RPMI8226 (cell line): ENCODE results near the gene OTUB2.

Source experiments
- DNase-seq: peaks from one replicate; pipeline ENCODE4 v3.0.0-alpha.2; 2015

The OTUB2 gene

DNA sequence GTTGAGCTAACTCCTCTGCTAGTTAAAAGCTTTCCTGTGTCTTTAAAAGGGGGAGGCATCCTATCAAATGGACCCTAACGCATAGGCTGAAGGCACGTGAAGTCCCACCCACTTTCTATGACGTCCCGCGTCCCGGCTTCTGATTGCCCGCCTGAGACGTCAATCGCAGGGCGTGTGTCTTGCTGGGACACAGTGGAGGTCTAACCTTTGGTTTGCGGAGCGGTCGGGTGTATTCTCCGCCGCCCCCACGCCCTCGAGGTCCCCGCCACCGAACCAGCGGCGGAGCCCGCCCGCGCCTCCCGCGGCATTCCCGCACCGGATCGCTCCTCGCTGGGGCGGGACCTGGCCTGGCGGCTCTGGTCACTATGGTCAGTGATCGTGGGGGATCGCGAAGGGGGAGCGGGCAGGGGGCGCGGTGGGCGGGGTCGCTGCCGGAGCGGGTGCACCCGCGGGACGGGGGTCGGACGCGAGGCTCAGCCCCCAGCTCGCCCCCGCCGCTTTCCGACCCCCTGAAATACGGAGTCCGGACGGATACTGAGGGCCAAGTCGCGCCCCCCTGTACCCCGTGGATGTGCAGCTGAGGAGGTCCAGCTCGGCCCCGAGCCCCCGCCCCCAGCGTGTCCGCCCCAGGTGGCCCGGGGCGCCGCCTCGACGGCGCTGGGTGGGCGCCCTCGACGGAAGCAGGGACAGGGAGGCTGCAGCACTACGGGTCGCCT is at the start of gene OTUB2:
OTUB2 (plus strand) TSS at position 168 of the 716 bp plus-strand sequence; CDS start at position 366, 198 bp downstream.
- peak; percentile 96 for DNase-seq

DNA sequence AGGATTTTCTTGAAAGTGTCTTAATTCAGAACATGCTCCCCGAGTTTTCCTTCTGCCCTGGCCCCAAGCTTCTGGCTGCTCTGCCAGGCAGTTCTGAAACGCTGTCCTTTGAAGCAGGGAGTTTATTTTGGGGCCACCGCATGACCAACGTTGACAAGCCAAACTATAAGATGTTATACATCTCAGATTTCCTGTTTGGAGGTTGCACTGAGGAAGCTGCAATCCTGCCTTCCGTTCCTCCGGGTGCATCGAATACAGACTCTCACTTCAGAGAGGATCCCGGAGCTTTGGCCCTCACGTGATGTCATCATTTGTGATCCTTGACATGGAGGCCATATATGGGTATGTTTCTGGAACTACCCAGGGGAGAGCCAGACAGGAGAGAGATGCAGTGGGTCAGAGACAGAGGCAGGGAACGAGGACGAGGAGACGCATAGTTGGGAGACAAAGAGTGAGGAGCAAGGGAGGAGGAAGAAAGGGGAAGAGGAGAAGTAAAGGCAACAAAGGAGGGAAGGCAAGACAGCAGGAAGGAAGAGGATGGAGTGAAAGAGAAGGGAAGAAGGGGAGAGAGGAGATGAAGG is 49.6 kb upstream of the OTUB2 start, which contains the start of gene ASB2:
ASB2 (minus strand) TSS at position 94 of the 581 bp plus-strand sequence. CDS start 12,031 bp downstream, outside the sequence.
- no peak for DNase-seq

DNA sequence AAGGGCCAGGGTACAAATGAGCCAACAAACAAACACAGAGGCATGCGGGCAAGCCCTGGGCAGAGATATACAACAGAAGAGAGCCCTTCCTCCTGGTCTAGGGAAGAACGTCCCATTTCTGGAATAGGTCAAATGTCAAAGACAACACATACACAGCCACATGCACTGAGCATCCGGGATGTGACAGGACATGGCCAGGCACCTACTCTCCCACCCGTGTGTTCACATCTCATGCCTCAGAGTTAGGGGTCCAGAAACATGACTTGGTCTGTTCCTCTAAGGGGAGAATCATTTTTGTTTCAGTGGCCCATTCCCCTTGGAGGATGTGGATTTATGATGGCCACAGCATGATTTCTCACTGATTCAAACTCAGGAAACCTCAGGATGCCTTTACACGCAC is 49.0 kb upstream of the OTUB2 start:
- DNase-seq = no peak

DNA sequence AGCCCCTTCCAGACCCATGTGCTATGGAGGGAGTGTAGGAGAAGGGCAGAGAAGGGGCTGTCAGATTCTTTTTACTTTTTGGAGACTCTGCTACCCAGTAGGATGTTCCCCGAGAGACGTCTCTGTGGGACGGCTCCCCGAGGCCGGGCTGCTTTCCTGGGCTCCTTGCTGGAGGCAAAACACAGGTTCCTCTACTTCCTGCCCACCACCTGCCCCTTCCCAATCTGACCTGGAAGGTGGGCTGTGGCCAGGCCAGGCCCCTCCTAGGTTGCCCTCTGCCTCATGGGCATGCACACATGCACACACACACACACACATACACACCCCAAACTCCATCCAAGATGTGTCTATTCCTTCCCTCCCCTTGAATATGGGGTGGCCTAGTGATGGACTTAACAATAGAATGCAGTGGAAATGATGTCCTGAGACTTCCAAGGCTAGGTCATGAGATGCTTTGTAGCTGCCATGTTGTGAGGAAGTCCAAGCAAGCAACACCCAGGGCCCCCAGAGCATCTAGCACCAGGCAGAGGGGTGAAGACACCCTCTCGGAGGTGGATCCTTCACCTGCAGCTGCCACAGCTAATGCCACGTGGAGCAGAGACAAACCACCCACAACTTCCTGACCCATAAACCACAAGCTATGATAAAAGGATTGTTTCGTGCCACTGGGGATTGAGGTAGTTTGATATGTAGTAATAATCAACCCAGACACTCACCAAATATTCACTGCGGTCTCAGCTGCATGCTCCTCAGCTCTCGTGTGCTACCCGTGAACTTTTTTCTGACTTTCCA is 48.2 kb upstream of the OTUB2 start:
- DNase-seq = peak; percentile 82

DNA sequence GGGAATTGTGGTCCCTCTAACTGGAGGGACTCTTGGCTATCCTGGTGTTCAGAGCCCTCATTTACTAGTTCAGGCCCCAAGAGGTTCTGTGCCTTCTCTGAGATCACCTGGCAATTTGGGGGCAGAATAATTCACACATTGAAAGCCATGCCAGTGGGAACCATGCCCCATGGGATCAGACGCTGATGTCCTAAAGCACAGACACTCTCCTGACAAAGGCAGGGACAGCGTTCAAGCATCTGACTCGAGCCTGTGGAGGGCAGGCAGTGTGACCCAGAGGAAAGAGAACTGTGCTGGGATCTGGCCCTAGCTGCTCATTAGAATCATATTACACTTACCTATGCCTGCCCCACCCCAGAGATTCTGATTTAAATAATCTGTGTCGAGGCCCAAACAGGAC is 47.4 kb upstream of the OTUB2 start:
- no peak for DNase-seq

DNA sequence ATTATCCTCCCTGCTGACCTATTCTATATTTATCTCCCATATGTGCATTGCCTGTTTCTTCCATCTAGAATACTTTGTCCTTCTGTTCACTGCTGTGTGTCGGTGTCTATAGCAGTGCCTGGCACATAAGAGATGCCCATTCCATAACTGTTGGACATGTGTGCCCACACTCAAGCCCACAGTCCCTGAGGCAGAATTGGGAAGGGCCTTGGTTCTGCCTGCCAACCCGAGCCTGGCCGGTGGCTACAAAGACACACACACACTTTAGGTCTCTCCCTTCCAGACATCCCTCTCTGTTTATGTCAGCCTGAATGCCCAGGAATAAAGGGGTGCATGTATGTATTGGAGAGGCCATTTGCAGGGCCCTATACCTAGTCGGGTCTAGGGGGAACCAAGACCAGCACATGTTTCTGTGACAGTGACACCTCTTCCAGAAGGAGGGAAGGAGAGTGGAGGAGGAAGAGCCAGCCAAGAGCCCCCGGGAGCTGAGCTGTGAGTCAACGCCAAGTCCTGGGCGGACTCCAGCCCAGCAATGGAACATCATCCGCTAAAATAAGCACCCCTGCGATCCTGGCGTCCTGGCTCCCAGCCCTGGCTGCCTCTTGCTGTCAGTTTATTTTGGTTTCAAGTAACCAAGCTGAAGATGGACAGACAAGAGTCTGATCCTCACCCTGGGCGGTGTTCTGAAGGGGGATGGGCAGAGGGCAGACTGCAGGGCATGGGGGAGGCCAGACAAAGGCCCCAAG is 45.5 kb upstream of the OTUB2 start:
- no peak for DNase-seq

DNA sequence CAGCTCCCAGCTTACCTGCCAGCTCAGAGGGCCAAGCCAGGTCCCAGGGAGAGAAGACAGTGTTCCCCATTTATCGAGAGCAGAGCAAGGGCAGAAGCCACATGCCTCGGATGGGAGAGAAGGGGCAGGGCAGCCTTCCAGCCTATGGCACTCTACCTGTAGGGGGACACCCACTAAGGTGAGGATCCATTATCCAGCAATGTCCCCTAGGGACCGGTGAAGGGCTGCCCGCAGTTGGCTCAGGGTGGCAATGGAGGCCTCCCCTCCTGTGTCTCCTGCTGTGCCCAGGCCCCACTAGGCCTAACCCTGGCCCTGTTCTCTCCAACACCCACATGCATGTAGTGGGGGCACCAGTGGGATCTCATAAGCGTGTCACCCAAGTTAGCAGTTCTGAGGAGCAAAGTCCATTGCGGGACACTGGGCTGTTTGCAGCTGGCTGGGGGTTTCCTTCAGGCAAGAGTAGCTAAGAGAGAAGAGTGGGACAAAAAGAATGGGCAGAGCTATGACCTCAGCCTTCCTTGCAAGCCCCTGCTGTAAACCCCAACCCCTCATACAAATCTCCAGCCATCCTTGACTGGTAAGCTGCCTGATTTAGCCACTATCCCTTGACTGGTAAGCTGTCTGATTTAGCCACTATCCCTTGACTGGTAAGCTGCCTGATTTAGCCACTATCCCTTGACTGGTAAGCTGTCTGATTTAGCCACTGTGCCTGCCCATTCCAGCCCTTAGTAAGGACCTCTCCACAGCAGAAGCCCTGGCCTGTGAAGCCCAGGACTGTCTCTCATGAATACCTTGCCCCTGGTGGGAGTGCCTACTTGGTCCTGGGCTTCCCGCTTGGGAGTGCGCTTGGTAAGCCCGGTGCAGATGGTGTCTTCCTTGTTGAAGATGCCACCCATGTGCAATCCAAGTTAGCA is 44.6 kb upstream of the OTUB2 start:
- DNase-seq = no peak

DNA sequence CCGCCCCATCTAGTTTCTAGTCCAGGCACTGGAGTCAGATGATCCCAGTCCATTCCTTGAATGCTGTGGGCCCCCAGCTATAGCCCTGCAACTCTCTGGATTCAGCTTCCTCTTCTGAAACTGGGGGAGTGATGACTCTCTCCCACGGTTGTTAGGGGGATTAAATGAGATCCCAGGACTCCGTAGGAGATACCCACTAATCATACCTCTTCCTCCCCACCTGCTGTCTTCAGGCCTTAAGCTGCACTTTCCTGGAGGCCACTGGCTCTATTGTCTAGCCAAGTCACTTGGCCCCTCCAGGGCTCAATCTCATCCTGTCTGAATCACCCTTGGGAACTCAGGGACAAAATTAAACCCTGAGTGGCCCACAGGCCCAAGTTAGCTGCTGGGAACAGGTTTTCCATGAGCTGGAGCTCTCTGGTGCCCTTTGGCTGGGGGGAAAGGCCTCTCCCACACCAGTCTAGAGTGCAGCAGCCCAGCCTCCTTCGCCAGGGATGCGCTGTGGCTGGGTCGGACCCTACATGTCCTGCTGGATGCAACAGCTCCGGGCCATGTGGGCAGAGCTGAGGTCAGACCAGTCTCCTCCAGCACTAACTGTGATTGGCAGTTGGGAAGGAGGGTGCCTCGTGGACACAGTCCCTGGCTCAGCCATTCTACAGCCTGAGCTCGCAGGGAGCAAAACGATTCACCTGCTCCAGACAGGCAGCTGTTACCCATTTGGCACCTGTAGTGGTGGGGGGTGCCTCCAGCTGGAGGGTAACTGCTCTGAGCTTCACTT is 43.7 kb upstream of the OTUB2 start:
- DNase-seq = no peak

DNA sequence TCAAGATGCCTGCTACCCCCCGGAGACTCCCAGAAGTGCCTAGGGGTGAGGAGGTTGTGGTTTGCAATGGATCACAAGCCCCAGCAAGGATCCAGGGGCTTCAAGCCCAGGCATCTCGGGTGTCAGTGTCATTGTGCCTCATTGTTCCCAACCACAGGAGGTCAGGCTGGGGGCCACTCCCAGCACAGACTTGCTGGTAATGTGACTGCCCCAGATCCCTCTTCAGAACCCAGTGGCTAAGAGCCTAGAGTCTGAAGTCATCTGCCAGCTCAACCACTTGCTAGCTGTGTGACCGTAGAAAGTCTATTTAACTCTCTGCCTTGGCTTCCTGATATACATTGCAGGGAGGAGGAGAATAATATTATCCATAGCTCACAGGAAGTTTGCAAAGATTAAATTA is 42.1 kb upstream of the OTUB2 start:
- DNase-seq = no peak

DNA sequence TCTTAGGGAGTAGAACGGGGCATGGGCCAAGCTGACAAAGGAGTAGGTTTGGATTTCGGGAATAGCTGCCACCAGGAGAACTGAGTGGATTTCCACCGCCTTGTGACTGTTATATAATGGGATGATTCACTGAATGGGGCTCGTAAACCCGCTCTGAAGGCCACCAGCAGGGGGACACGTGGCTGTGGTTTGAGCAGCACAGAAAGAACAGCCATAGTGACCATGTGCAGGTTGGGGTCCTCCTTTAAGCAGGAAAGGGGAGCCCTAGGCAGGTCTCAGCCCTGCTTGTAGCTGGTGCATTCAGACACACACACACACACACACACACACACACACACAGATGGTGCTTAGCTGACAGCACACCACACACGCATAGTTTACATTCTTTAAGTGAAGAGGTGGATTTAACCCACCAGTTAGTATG is 41.1 kb upstream of the OTUB2 start:
- no peak for DNase-seq

DNA sequence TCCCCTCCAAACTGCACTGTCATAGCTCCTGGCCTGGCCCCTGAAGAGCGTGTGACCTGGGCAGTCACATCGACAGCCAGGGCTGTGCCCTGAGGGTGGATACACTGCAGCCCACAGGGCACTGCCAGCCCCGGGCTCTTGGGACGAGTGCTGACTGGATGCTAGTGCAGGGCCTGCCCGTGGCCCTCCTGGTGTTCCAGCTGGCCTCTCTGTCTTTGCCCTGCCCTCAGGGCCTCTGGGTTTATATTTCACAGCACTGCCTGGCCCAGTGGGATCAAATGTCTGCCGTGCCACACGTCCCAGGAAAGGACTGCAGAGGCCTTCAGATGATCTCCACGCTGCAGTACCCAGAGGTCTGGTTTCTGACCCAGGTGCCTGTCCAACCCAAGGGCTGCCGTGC is 39.2 kb upstream of the OTUB2 start:
- no peak for DNase-seq

DNA sequence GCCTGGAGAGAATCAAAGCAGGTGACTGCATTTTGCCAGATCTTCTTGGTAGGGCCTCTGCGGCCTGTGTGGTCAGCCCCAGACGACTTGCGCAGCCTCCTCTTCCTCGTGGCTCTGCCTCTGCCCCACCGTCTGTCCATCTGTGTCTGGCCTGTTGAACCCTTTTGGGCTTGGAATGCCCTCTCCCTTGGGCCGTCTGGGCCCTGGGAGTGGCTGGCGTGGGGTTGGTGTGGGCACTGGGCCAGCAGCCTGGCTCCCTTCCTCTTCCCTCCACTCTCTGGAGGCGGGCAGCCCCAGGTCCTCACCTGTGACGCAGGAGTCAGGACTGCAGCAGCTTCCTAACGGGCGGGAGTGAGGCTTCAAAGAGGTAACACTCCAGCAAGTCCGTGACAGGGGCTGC is 38.8 kb upstream of the OTUB2 start:
- DNase-seq = no peak

DNA sequence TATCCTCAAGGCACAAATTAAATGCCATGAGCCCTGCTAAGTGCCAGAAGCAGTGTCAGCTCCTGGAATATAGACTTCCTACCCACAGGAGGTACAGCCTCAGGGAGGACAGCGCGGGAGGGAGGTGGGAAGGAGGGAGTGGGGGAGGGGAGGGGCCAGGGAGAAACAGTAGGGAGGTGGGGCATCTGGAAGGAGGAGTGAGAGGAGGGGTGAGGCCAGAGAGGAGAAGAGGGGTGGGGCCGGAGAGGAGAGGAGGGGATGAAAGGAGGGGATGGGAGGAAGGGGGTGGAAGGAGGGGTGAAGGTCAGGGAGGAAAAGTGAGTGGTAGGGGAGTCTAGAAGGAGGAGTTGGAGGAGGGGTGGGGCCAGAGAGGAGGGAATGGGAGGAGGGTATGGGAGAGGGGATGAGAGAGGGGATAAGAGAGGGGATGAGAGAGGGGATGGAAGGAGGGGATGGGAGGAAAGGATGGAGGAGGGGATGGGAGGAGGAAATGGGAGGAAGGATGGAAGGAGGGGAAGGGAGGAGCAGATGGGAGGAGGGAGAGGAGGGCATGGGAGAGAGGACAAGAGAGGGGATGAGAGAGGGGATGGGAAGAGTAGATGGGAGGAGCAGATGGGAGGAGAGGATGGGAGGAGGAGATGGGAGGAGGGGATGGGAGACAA is 38.2 kb upstream of the OTUB2 start:
- DNase-seq = no peak

DNA sequence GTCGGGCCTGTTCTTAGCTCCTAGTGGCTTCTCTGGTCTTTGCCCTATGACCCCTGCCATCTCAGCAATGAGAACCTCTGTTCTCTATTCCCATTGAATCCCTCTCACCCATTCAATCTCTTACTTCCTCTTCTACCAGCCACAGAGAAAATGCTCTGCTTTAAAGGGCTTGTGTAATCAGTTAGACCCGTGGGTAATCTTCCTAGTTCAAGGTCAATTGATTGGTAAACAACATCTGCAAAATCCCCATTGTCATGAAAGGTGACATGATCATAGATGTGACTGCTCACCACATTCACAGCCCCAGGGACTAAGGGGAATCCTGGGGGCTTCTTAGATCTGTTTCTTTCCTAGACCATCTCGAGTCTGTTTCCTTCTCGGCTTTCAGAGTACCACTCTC is 36.2 kb upstream of the OTUB2 start:
- DNase-seq = peak; percentile 15

DNA sequence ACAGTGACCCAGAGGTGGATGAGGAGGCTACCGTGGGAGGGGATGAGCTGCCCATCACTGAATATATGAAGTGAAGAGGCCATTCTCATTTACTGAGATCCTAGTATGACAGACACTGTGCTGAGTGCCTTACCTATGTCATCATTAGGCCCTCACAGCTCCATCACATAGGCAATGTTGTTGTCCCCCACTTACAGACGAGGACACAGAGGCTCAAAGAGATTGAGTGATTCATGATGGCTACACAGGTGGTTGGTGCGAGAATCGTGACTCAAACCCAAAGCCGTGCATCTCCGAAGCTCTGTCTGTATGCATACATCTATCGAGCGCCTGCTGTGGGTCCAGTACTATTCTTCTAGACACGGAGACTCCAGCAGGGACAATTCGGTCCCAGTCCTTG is 34.9 kb upstream of the OTUB2 start:
- no peak for DNase-seq

DNA sequence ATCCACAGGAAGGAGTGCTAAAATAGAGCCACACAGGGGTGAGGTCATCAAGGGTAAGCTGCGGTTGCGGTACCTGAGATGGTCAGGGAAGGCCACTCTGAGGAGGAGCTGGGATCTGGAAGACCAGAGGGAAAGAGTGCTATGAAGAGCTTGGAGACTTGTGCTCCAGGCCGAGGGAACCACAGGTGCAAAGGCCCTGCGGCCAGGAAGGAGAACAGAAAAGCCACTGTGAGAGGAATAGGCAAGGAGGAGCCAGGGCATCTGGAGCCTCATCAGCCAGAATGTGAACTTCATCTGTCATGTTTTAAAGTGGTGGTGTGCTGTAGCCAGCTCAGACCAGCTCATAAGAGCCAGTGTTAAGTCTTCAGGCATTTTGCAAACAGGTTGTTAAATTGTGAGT is 34.5 kb upstream of the OTUB2 start:
- no peak for DNase-seq

DNA sequence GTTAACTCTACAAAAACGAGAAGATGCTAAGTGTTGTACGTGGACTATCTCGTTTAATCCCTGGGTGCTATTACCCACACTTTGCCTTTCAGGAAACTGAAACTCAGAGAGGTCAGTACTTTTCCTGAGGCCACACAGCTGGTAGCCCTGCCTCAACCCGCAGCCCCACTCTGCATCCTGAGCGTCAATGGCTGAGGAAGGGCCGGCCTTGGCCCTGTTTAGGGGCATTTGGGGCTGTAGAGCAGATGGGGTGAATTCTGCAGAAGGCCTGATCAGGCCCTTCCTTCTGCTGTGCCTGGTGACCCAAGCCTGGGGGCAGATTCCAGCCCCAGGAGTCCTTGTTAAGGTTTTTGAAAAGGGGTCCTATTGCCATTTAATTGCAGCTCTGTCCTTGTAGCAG is 32.8 kb upstream of the OTUB2 start:
- no peak for DNase-seq

DNA sequence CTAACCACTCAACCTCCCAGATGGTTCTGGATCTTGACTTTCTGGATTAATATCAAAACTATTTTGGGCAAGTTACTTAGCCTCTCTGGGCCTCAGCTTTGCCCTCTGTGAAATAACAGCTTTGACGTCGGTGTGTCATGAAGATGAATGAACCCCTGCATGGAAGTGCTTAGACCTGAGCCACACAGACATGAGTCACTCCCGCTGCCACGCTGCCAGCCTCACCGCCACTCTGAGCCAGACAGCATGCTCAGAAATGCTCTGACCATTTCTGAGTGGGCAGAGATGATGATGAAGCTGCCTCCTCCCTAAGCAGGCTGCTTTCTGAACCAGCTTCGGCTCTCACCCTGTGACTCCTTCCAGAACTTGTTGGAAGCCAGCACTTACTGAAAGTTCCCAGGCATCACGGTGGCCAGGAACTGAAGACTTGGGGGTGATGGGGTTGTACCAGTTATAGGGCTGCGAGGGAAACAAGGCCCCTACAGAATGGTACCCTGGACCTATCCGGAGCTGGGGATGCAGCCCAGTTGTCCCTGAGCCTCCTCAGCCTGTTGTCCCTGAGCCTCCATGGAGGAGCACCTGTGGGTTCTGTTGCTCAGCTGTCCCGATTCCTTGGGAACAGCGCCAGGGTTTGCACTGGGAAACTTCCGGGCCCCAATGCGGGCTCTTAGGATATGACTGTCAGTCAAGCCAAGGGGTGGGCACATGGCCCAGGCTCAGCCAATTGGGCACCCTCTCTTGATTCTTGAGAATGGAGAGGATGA is 31.0 kb upstream of the OTUB2 start:
- no peak for DNase-seq

DNA sequence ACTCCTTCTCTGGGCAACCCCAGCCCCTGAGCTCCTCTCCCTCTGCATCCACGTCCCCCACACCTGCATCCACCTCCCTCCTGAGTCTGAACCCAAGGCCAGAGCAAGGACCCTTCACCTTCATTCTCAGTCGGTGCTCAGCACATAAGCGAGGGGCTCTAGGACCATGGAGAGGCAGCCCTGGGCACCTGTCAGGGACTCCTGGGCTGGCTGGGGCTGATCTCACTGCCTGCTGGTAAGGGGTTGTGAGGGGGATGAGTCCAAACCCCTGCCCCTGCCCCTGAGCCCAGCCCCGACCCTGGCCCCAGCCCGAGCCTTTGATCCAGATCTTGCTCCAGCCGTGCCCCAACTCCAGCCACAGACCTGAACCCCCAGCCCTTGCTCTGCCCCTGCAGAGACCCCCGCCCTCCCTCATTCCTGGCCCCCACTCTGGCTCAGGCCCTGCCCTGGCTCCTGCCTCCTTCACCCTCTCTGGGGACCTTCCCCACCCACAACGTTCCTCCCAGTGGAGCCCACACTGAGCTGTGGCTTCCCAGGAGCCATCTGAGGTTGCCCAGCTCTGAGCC is 29.9 kb upstream of the OTUB2 start:
- DNase-seq = no peak

DNA sequence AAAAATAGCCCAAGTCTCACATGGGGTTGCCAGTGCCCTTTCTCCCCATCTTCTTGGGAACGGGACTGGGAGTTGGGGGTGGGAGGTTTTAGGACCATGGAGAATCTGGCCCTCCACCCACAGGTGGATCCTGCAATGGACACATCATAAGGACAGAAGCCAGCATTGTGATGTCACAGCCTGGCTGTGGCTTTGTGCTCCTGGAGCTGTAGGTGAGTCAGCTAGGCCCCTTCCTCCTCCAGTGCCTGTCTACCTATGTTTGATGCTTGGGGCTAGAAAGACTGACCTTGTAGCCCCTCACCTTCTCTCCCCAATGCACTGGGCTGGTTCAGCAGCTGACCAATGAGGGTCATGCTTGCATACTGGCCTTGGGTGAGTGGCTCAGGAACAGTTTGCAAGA is 29.1 kb upstream of the OTUB2 start, which contains the start of gene CCDC197:
CCDC197 (plus strand) TSS at position 220 of the 400 bp plus-strand sequence. CDS start 831 bp downstream, outside the sequence.
- DNase-seq = no peak
